Neural cell (in vitro differentiated cells): ENCODE data around the gene SHISA9. TPM values are rescaled to one million over a fixed set of nuclear protein-coding genes. Genes with fewer than 3 reads are reported as not detected.

Experiments used
- H2AFZ ChIP-seq: fragments of 200-600, 300-800 bp; sonication (generic), shearing (Covaris generic); 2 replicates; pipeline ENCODE4 v1.6.0; 2014; ENCODE audit warnings: low read depth, mild to moderate bottlenecking, antibody characterized with exemption, low read length, moderate library complexity
- H3F3A ChIP-seq: fragments of 200-600 bp; shearing (Covaris generic); 2 replicates; pipeline ENCODE4 v1.6.1; 2016; ENCODE audit warnings: mild to moderate bottlenecking, moderate library complexity, mixed read lengths, antibody characterized with exemption, low read length; ENCODE audit not compliant: insufficient read depth, poor library complexity, severe bottlenecking
- H3K27ac ChIP-seq: fragments of 200-600, 300-800 bp; sonication (generic), shearing (Covaris generic); 2 replicates; pipeline ENCODE4 v1.5.1; 2014; ENCODE audit warnings: mild to moderate bottlenecking, low read length, moderate library complexity
- H3K27me3 ChIP-seq: fragments of 300-800, 200-600 bp; sonication (generic), shearing (Covaris generic); 2 replicates; pipeline ENCODE4 v1.6.0; 2014; ENCODE audit warnings: mild to moderate bottlenecking, low read depth, low read length, moderate library complexity; ENCODE audit not compliant: insufficient read depth
- H3K36me3 ChIP-seq: fragments of 300-800, 200-600 bp; sonication (generic), shearing (Covaris generic); 2 replicates; pipeline ENCODE4 v1.5.1; 2014; ENCODE audit warnings: mild to moderate bottlenecking, antibody characterized with exemption, low read length, moderate library complexity; ENCODE audit not compliant: insufficient read depth
- H3K4me2 ChIP-seq: fragments of 300-800, 200-600 bp; sonication (generic), shearing (Covaris generic); 2 replicates; pipeline ENCODE4 v1.6.0; 2014; ENCODE audit warnings: mild to moderate bottlenecking, low read length
- H3K4me3 ChIP-seq: fragments of 300-800, 200-600 bp; sonication (generic), shearing (Covaris generic); 2 replicates; pipeline ENCODE4 v1.5.1; 2014; ENCODE audit warnings: mild to moderate bottlenecking, low read length, moderate library complexity
- H3K79me2 ChIP-seq: fragments of 200-600 bp; shearing (Covaris generic); replicated peaks from 2 replicates; pipeline ENCODE4 v1.6.0; 2014; ENCODE audit warnings: mild to moderate bottlenecking, low read length, moderate library complexity; ENCODE audit not compliant: insufficient read depth
- H3K9ac ChIP-seq: fragments of 300-800, 200-600 bp; sonication (generic), shearing (Covaris generic); 2 replicates; pipeline ENCODE4 v1.6.1; 2016; ENCODE audit warnings: mild to moderate bottlenecking, low read length, mixed read lengths
- H3K9me2 ChIP-seq: fragments of 200-600 bp; shearing (Covaris generic); 2 replicates; pipeline ENCODE4 v1.6.1; 2016; ENCODE audit warnings: mild to moderate bottlenecking, low read length, mixed read lengths; ENCODE audit not compliant: insufficient read depth
- H3K9me3 ChIP-seq: fragments of 200-600, 300-800 bp; sonication (generic), shearing (Covaris generic); 2 replicates; pipeline ENCODE4 v1.6.1; 2016; ENCODE audit warnings: mild to moderate bottlenecking, mixed run types, low read length, moderate library complexity, mixed read lengths
- H4K20me1 ChIP-seq: fragments of 200-600 bp; shearing (Covaris generic); 2 replicates; pipeline ENCODE4 v1.6.1; 2016; ENCODE audit warnings: mild to moderate bottlenecking, mixed run types; ENCODE audit not compliant: insufficient read depth
- CTCF ChIP-seq: fragments of 450-650 bp; IDR thresholded peaks from 2 replicates; pipeline ENCODE4 v1.5.1; 2014; ENCODE audit warnings: antibody characterized with exemption, mild to moderate bottlenecking, moderate library complexity; ENCODE audit not compliant: poor library complexity, severe bottlenecking
- EP300 ChIP-seq: fragments of 450-650 bp; conservative IDR thresholded peaks from 2 replicates; pipeline ENCODE4 v1.6.1; 2014; ENCODE audit warnings: antibody characterized with exemption, mild to moderate bottlenecking, moderate library complexity; ENCODE audit not compliant: poor library complexity, severe bottlenecking
- EZH2 ChIP-seq: fragments of 200-600, 300-800 bp; shearing (Covaris generic), sonication (generic); IDR thresholded peaks from 2 replicates; pipeline ENCODE4 v1.6.1; 2014; ENCODE audit warnings: antibody characterized with exemption, low read length, borderline replicate concordance, mild to moderate bottlenecking; ENCODE audit not compliant: insufficient read depth, poor library complexity, severe bottlenecking
- MXI1 ChIP-seq: fragments of 450-650 bp; conservative IDR thresholded peaks from 2 replicates; pipeline ENCODE4 v1.6.1; 2014; ENCODE audit warnings: antibody characterized with exemption, mild to moderate bottlenecking; ENCODE audit not compliant: poor library complexity, severe bottlenecking
- POLR2AphosphoS5 ChIP-seq: IDR thresholded peaks from 2 replicates; pipeline ENCODE4 v1.6.1; 2012
- RAD21 ChIP-seq: fragments of 450-650 bp; conservative IDR thresholded peaks from 2 replicates; pipeline ENCODE4 v1.6.1; 2014; ENCODE audit warnings: antibody characterized with exemption, mild to moderate bottlenecking, moderate library complexity
- REST ChIP-seq: IDR thresholded peaks from 2 replicates; pipeline ENCODE4 v1.6.1; 2012; ENCODE audit warnings: borderline replicate concordance
- SMC3 ChIP-seq: fragments of 450-650 bp; conservative IDR thresholded peaks from 2 replicates; pipeline ENCODE4 v1.6.1; 2014; ENCODE audit warnings: antibody characterized with exemption, mild to moderate bottlenecking, moderate library complexity; ENCODE audit not compliant: poor library complexity
- TAF1 ChIP-seq: IDR thresholded peaks from 2 replicates; pipeline ENCODE4 v1.6.1; 2012; ENCODE audit warnings: low read depth
- polyA plus RNA-seq: library from polyadenylated mRNA; depleted of rRNA; stranded (reverse); fragments of >200 nt; gene quantifications from 2 replicates; pipeline ENCODE4 v1.2.3, GENCODE V29; 2014

Gene SHISA9
- polyA plus RNA-seq, 1 donor from 2014 or later: 2.0 TPM

- Histone ChIP-seq H3F3A (no peaks in the 10 kb centered on the region), H3K36me3 (no peaks in the 10 kb centered on the region), H3K27me3 (no peaks in the 10 kb centered on the region), H3K9me3 (no peaks in the 10 kb centered on the region), H2AFZ (no peak overlapping the region), H4K20me1 (no peaks in the 10 kb centered on the region), H3K9ac (no peak overlapping the region), H3K9me2 (no peaks in the 10 kb centered on the region), H3K79me2 (no peaks in the 10 kb centered on the region), H3K4me3 (no peak overlapping the region), H3K4me2 (no peak overlapping the region), H3K27ac (no peak overlapping the region)
- TF ChIP-seq EP300 (no peak), SMC3 (no peak), TAF1 (no peak), CTCF (no peak), EZH2 (no peak), MXI1 (no peak), RAD21 (no peak), REST (no peak), POLR2AphosphoS5 (no peak)
Observed at GRCh38 chr16:13264749-13265552, 363.6 kb downstream of the SHISA9 start.

- H4K20me1 ChIP-seq: no peaks in the 10 kb centered on the region
- H3K9ac ChIP-seq: no peak overlapping the region
- TF ChIP-seq TAF1 (no peak), MXI1 (no peak), REST (no peak), CTCF (no peak), RAD21 (no peak), POLR2AphosphoS5 (no peak), EP300 (no peak), EZH2 (no peak), SMC3 (no peak)
- no peaks in the 10 kb centered on the region for H3K79me2 ChIP-seq
- H3K9me2 ChIP-seq: no peaks in the 10 kb centered on the region
- no peak overlapping the region for H3K4me2 ChIP-seq
- H3K4me3 ChIP-seq: no peak overlapping the region
- H3K27me3 ChIP-seq: no peaks in the 10 kb centered on the region
- H2AFZ ChIP-seq: no peak overlapping the region
- H3K9me3 ChIP-seq: no peaks in the 10 kb centered on the region
- no peaks in the 10 kb centered on the region for H3F3A ChIP-seq
- H3K27ac ChIP-seq: no peak overlapping the region
- no peaks in the 10 kb centered on the region for H3K36me3 ChIP-seq
Observed at GRCh38 chr16:13269359-13269758, 368.0 kb downstream of the SHISA9 start.
